Activated CD8-positive, alpha-beta memory T cell treated with anti-CD3 and anti-CD28 coated beads for 1 hour (primary cell): Measurements from ENCODE around the gene GLRX.
A peak's percentile ranks its signal among the peaks of the same experiment; 100 is the strongest.
"Not testable (repeated sequence)": the region's sequence is repeated elsewhere in the genome, so short reads cannot be mapped to it uniquely, and the experiment has no call there.

ENCODE experiments used
- DNase-seq, 2 donors: peaks; one replicate each; pipeline ENCODE4 v3.0.0-alpha.2; 2020; ENCODE audit warnings: low read depth in 1 of 2; ENCODE audit errors: extremely low read depth in 1 of 2

GLRX gene

GRCh38 chr5:95853490-95853889 is 31.0 kb upstream of the GLRX start:
- no peak for DNase-seq

- no peak for DNase-seq
Observed at GRCh38 chr5:95852567-95852966, 30.0 kb upstream of the GLRX start.

GRCh38 chr5:95851141-95851540 is 28.6 kb upstream of the GLRX start:
- DNase-seq, result not testable (repeated sequence)

- DNase-seq, result no peak
Observed at GRCh38 chr5:95850391-95850894, 27.9 kb upstream of the GLRX start.

- DNase-seq, result no peak
Observed at GRCh38 chr5:95848701-95849100, 26.2 kb upstream of the GLRX start.

- no peak for DNase-seq
Observed at GRCh38 chr5:95847261-95847592, 24.7 kb upstream of the GLRX start.

- peak; percentile 44 to 49 for DNase-seq
Observed at GRCh38 chr5:95846554-95847260, 24.2 kb upstream of the GLRX start.

GRCh38 chr5:95845391-95845790 is 22.9 kb upstream of the GLRX start:
- DNase-seq, result no peak

GRCh38 chr5:95843733-95844223 is 21.3 kb upstream of the GLRX start:
- DNase-seq, result no peak

- no peak for DNase-seq
Observed at GRCh38 chr5:95842854-95843544, 20.5 kb upstream of the GLRX start.

- DNase-seq, result no peak
Observed at GRCh38 chr5:95841914-95842812, 19.6 kb upstream of the GLRX start.

GRCh38 chr5:95840956-95841705 is 18.6 kb upstream of the GLRX start:
- DNase-seq, result no peak

- DNase-seq, result no peak
Observed at GRCh38 chr5:95839658-95840057, 17.1 kb upstream of the GLRX start.

GRCh38 chr5:95838556-95838955 is 16.0 kb upstream of the GLRX start:
- no peak for DNase-seq

- DNase-seq, result no peak
Observed at GRCh38 chr5:95838001-95838520, 15.5 kb upstream of the GLRX start.

GRCh38 chr5:95837492-95837891 is 15.0 kb upstream of the GLRX start:
- DNase-seq, result no peak

- DNase-seq, result not testable (repeated sequence)
Observed at GRCh38 chr5:95836971-95837370, 14.4 kb upstream of the GLRX start.

- no peak for DNase-seq
Observed at GRCh38 chr5:95836544-95836943, 14.0 kb upstream of the GLRX start.

GRCh38 chr5:95835682-95836385 is 13.3 kb upstream of the GLRX start:
- no peak for DNase-seq

GRCh38 chr5:95832664-95833063 is 10.1 kb upstream of the GLRX start:
- DNase-seq, result no peak
